ENCODE measurements around the gene SNRPA1.

Gene SNRPA1

GRCh38 chr15:101250341-101250831, 44.7 kb downstream of the SNRPA1 start:
- Histone ChIP-seq H3K4me3 (ENCODE audit: insufficient read depth, low read length, poor library complexity, severe bottlenecking) (peak overlapping the region; percentile 53), H3K27me3 (ENCODE audit: low read length) (no peaks in the 10 kb centered on the region), H3K27ac (ENCODE audit: low read depth, low read length) (no peak overlapping the region), H3K4me2 (ENCODE audit: low read depth, low read length, poor library complexity, severe bottlenecking) (peak overlapping the region; percentile 66), H3F3A (ENCODE audit: insufficient read depth) (peaks cover 10% of the 10 kb centered on the region), H2AFZ (ENCODE audit: low read depth, low read length, severe bottlenecking) (no peak overlapping the region), H3K9me2 (replicated peaks; ENCODE audit: insufficient read depth, low read length) (no peaks in the 10 kb centered on the region), H4K20me1 (ENCODE audit: low read depth, low read length) (peaks cover 9% of the 10 kb centered on the region; the same call in 1 of the 2 replicates), H3K9me3 (ENCODE audit: insufficient read depth, low read length) (no peaks in the 10 kb centered on the region), H3K79me2 (ENCODE audit: insufficient read depth, low read length) (peaks cover 31% of the 10 kb centered on the region), H3K36me3 (ENCODE audit: low read length) (no peaks in the 10 kb centered on the region), H3K9ac (ENCODE audit: low read length) (peak overlapping the region; percentile 64)
- TF ChIP-seq, protein P1, sequence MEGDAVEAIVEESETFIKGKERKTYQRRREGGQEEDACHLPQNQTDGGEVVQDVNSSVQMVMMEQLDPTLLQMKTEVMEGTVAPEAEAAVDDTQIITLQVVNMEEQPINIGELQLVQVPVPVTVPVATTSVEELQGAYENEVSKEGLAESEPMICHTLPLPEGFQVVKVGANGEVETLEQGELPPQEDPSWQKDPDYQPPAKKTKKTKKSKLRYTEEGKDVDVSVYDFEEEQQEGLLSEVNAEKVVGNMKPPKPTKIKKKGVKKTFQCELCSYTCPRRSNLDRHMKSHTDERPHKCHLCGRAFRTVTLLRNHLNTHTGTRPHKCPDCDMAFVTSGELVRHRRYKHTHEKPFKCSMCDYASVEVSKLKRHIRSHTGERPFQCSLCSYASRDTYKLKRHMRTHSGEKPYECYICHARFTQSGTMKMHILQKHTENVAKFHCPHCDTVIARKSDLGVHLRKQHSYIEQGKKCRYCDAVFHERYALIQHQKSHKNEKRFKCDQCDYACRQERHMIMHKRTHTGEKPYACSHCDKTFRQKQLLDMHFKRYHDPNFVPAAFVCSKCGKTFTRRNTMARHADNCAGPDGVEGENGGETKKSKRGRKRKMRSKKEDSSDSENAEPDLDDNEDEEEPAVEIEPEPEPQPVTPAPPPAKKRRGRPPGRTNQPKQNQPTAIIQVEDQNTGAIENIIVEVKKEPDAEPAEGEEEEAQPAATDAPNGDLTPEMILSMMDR (IDR thresholded peaks at IDR 0.05; ENCODE audit: insufficient read depth, low read length, poor library complexity, severe bottlenecking): no peak
- TF ChIP-seq EZH2phosphoT487 (conservative IDR thresholded peaks at IDR 0.05; ENCODE audit: low read length): no peak

- Histone ChIP-seq H2AFZ (ENCODE audit: low read depth, low read length, severe bottlenecking) (no peak overlapping the region), H4K20me1 (ENCODE audit: low read depth, low read length) (peaks cover 9% of the 10 kb centered on the region; the same call in 1 of the 2 replicates), H3K4me2 (ENCODE audit: low read depth, low read length, poor library complexity, severe bottlenecking) (no peak overlapping the region), H3K27me3 (ENCODE audit: low read length) (no peaks in the 10 kb centered on the region), H3K36me3 (ENCODE audit: low read length) (no peaks in the 10 kb centered on the region), H3K9me3 (ENCODE audit: insufficient read depth, low read length) (no peaks in the 10 kb centered on the region), H3K9me2 (replicated peaks; ENCODE audit: insufficient read depth, low read length) (no peaks in the 10 kb centered on the region), H3K9ac (ENCODE audit: low read length) (no peak overlapping the region), H3K27ac (ENCODE audit: low read depth, low read length) (no peak overlapping the region), H3F3A (ENCODE audit: insufficient read depth) (peaks cover 14% of the 10 kb centered on the region), H3K79me2 (ENCODE audit: insufficient read depth, low read length) (peaks cover 52% of the 10 kb centered on the region), H3K4me3 (ENCODE audit: insufficient read depth, low read length, poor library complexity, severe bottlenecking) (no peak overlapping the region)
- TF ChIP-seq, protein P1 (IDR thresholded peaks at IDR 0.05; ENCODE audit: insufficient read depth, low read length, poor library complexity, severe bottlenecking): no peak
- TF ChIP-seq EZH2phosphoT487 (conservative IDR thresholded peaks at IDR 0.05; ENCODE audit: low read length): no peak
Measured at GRCh38 chr15:101248274-101248673, 46.8 kb downstream of the SNRPA1 start.

GRCh38 chr15:101246824-101247745, 48.0 kb downstream of the SNRPA1 start:
- Histone ChIP-seq H4K20me1 (ENCODE audit: low read depth, low read length) (peaks cover 9% of the 10 kb centered on the region; the same call in 1 of the 2 replicates), H3F3A (ENCODE audit: insufficient read depth) (peaks cover 9% of the 10 kb centered on the region; the same call in 1 of the 2 replicates), H3K79me2 (ENCODE audit: insufficient read depth, low read length) (peaks cover 63% of the 10 kb centered on the region), H3K4me2 (ENCODE audit: low read depth, low read length, poor library complexity, severe bottlenecking) (peak overlapping the region; percentile 44), H2AFZ (ENCODE audit: low read depth, low read length, severe bottlenecking) (no peak overlapping the region), H3K27ac (ENCODE audit: low read depth, low read length) (peak overlapping the region; percentile 40), H3K4me3 (ENCODE audit: insufficient read depth, low read length, poor library complexity, severe bottlenecking) (no peak overlapping the region), H3K9me2 (replicated peaks; ENCODE audit: insufficient read depth, low read length) (no peaks in the 10 kb centered on the region), H3K9ac (ENCODE audit: low read length) (no peak overlapping the region), H3K27me3 (ENCODE audit: low read length) (no peaks in the 10 kb centered on the region), H3K9me3 (ENCODE audit: insufficient read depth, low read length) (no peaks in the 10 kb centered on the region), H3K36me3 (ENCODE audit: low read length) (no peaks in the 10 kb centered on the region)
- TF ChIP-seq EZH2phosphoT487 (conservative IDR thresholded peaks at IDR 0.05; ENCODE audit: low read length): no peak
- TF ChIP-seq, protein P1 (IDR thresholded peaks at IDR 0.05; ENCODE audit: insufficient read depth, low read length, poor library complexity, severe bottlenecking): no peak
